ENCODE results near the gene SF3B2. TPM values are rescaled to one million over a fixed set of nuclear protein-coding genes. Genes with fewer than 3 reads are reported as not detected.
"Not testable (repeated sequence)": the region's sequence is repeated elsewhere in the genome, so short reads cannot be mapped to it uniquely, and the experiment has no call there.

The SF3B2 gene
- total RNA-seq, 1 experiment from 2014 or later: 334 TPM

- H3K27me3 ChIP-seq (replicated peaks): no peaks in the 10 kb centered on the region
- peaks cover 39% of the 10 kb centered on the region for H3K4me1 ChIP-seq (replicated peaks)
- peaks cover 3% of the 10 kb centered on the region for H3K9me3 ChIP-seq (replicated peaks)
- peak; percentile 79 to 90 for DNase-seq (ENCODE audit: low read depth in 1 of 2, low spot score in 2 of 2)
- H3K4me3 ChIP-seq: no peak overlapping the region
- peaks cover 88% of the 10 kb centered on the region for H3K36me3 ChIP-seq
- H3K27ac ChIP-seq: no peak overlapping the region
Measured at GRCh38 chr11:66068154-66068821, 16.1 kb downstream of the SF3B2 start.

GRCh38 chr11:66068923-66069714 lies 17.0 kb downstream of the SF3B2 start:
- Histone ChIP-seq H3K9me3 (replicated peaks) (peaks cover 3% of the 10 kb centered on the region), H3K27ac (peak overlapping the region; percentile 90), H3K36me3 (peaks cover 83% of the 10 kb centered on the region), H3K4me1 (replicated peaks) (peaks cover 39% of the 10 kb centered on the region), H3K4me3 (peak overlapping the region; percentile 99), H3K27me3 (replicated peaks) (no peaks in the 10 kb centered on the region)
- peak; percentile 51 to 83 for DNase-seq (ENCODE audit: low read depth in 1 of 2, low spot score in 2 of 2)

GRCh38 chr11:66069715-66070603 lies 17.8 kb downstream of the SF3B2 start, which contains the start of gene PACS1:
Gene PACS1 (plus strand): TSS chr11:66070272. CDS start chr11:66070487, 215 bp downstream.
- Histone ChIP-seq H3K4me1 (replicated peaks) (peaks cover 39% of the 10 kb centered on the region), H3K27ac (peak within 1 kb of the TSS; percentile 90), H3K27me3 (replicated peaks) (no peaks in the 10 kb centered on the region), H3K9me3 (replicated peaks) (peaks cover 3% of the 10 kb centered on the region), H3K4me3 (peak within 1 kb of the TSS; percentile 99), H3K36me3 (peaks cover 80% of the 10 kb centered on the region)
- DNase-seq (ENCODE audit: low read depth in 1 of 2, low spot score in 2 of 2): peak; percentile 91 to 95

GRCh38 chr11:66070604-66071380 lies 18.6 kb downstream of the SF3B2 start:
- Histone ChIP-seq H3K27me3 (replicated peaks) (no peaks in the 10 kb centered on the region), H3K4me3 (peak overlapping the region; percentile 99), H3K4me1 (replicated peaks) (peaks cover 39% of the 10 kb centered on the region), H3K27ac (peak overlapping the region; percentile 54), H3K36me3 (peaks cover 76% of the 10 kb centered on the region), H3K9me3 (replicated peaks) (peaks cover 3% of the 10 kb centered on the region)
- peak; percentile 65 to 77 for DNase-seq (ENCODE audit: low read depth in 1 of 2, low spot score in 2 of 2)

- peaks cover 44% of the 10 kb centered on the region for H3K4me1 ChIP-seq (replicated peaks)
- no peaks in the 10 kb centered on the region for H3K27me3 ChIP-seq (replicated peaks)
- peak overlapping the region; percentile 99 for H3K4me3 ChIP-seq
- peaks cover 76% of the 10 kb centered on the region for H3K36me3 ChIP-seq
- H3K27ac ChIP-seq: peak overlapping the region; percentile 54; the same call in 1 of the 2 replicates
- peak in 1 of 2 experiments; percentile 41 for DNase-seq (ENCODE audit: low read depth in 1 of 2, low spot score in 2 of 2)
- H3K9me3 ChIP-seq (replicated peaks): peaks cover 3% of the 10 kb centered on the region
Measured at GRCh38 chr11:66071381-66071801, 19.2 kb downstream of the SF3B2 start.

- Histone ChIP-seq H3K27ac (no peak overlapping the region), H3K4me3 (no peak overlapping the region; the same call in 1 of the 2 replicates), H3K36me3 (peaks cover 76% of the 10 kb centered on the region), H3K4me1 (replicated peaks) (peaks cover 51% of the 10 kb centered on the region), H3K9me3 (replicated peaks) (peaks cover 3% of the 10 kb centered on the region), H3K27me3 (replicated peaks) (no peaks in the 10 kb centered on the region)
- DNase-seq (ENCODE audit: low read depth in 1 of 2, low spot score in 2 of 2): peak in 1 of 2 experiments; percentile 32
Measured at GRCh38 chr11:66072081-66072480, 19.9 kb downstream of the SF3B2 start.

- H3K36me3 ChIP-seq: peaks cover 71% of the 10 kb centered on the region
- peak in 1 of 2 experiments; percentile 37 for DNase-seq (ENCODE audit: low read depth in 1 of 2, low spot score in 2 of 2)
- H3K4me3 ChIP-seq: no peak overlapping the region
- peaks cover 54% of the 10 kb centered on the region for H3K4me1 ChIP-seq (replicated peaks)
- no peaks in the 10 kb centered on the region for H3K27me3 ChIP-seq (replicated peaks)
- H3K9me3 ChIP-seq (replicated peaks): peaks cover 3% of the 10 kb centered on the region
- H3K27ac ChIP-seq: no peak overlapping the region
Measured at GRCh38 chr11:66072518-66072917, 20.4 kb downstream of the SF3B2 start.

GRCh38 chr11:66073669-66074068 lies 21.5 kb downstream of the SF3B2 start:
- Histone ChIP-seq H3K27me3 (replicated peaks) (no peaks in the 10 kb centered on the region), H3K27ac (no peak overlapping the region), H3K36me3 (peaks cover 67% of the 10 kb centered on the region), H3K4me3 (no peak overlapping the region), H3K4me1 (replicated peaks) (peaks cover 57% of the 10 kb centered on the region), H3K9me3 (replicated peaks) (peaks cover 3% of the 10 kb centered on the region)
- peak in 1 of 2 experiments; percentile 31 for DNase-seq (ENCODE audit: low read depth in 1 of 2, low spot score in 2 of 2)

GRCh38 chr11:66075273-66075672 lies 23.1 kb downstream of the SF3B2 start:
- no peaks in the 10 kb centered on the region for H3K27me3 ChIP-seq (replicated peaks)
- H3K9me3 ChIP-seq (replicated peaks): peaks cover 3% of the 10 kb centered on the region
- peaks cover 59% of the 10 kb centered on the region for H3K4me1 ChIP-seq (replicated peaks)
- no peak overlapping the region for H3K27ac ChIP-seq
- no peak overlapping the region for H3K4me3 ChIP-seq
- DNase-seq (ENCODE audit: low read depth in 1 of 2, low spot score in 2 of 2): peak in 1 of 2 experiments; percentile 36
- H3K36me3 ChIP-seq: peaks cover 63% of the 10 kb centered on the region

- H3K4me1 ChIP-seq (replicated peaks): peaks cover 65% of the 10 kb centered on the region
- no peaks in the 10 kb centered on the region for H3K27me3 ChIP-seq (replicated peaks)
- no peaks in the 10 kb centered on the region for H3K9me3 ChIP-seq (replicated peaks)
- peak; percentile 70 to 81 for DNase-seq (ENCODE audit: low read depth in 1 of 2, low spot score in 2 of 2)
- H3K27ac ChIP-seq: peak overlapping the region; percentile 66
- H3K4me3 ChIP-seq: no peak overlapping the region
- H3K36me3 ChIP-seq: peaks cover 55% of the 10 kb centered on the region
Measured at GRCh38 chr11:66076561-66076960, 24.4 kb downstream of the SF3B2 start.

GRCh38 chr11:66077927-66078326 lies 25.8 kb downstream of the SF3B2 start:
- no peak for DNase-seq (ENCODE audit: low read depth in 1 of 2, low spot score in 2 of 2)
- Histone ChIP-seq H3K9me3 (replicated peaks) (no peaks in the 10 kb centered on the region), H3K36me3 (peaks cover 54% of the 10 kb centered on the region), H3K27me3 (replicated peaks) (no peaks in the 10 kb centered on the region), H3K4me1 (replicated peaks) (peaks cover 65% of the 10 kb centered on the region), H3K27ac (no peak overlapping the region), H3K4me3 (no peak overlapping the region)

GRCh38 chr11:66078949-66079348 lies 26.8 kb downstream of the SF3B2 start:
- not testable (repeated sequence) for H3K27me3 ChIP-seq (replicated peaks); H3K4me3 ChIP-seq; H3K27ac ChIP-seq; H3K9me3 ChIP-seq (replicated peaks)
- peaks cover 75% of the 10 kb centered on the region for H3K4me1 ChIP-seq (replicated peaks)
- DNase-seq (ENCODE audit: low read depth in 1 of 2, low spot score in 2 of 2): peak; percentile 42 to 58
- H3K36me3 ChIP-seq: peaks cover 48% of the 10 kb centered on the region

All from SJSA1 (cell line).